ENCODE measurements around the gene LRRC7.
"Not testable (repeated sequence)": the region's sequence is repeated elsewhere in the genome, so short reads cannot be mapped to it uniquely, and the experiment has no call there.

Gene LRRC7

DNA sequence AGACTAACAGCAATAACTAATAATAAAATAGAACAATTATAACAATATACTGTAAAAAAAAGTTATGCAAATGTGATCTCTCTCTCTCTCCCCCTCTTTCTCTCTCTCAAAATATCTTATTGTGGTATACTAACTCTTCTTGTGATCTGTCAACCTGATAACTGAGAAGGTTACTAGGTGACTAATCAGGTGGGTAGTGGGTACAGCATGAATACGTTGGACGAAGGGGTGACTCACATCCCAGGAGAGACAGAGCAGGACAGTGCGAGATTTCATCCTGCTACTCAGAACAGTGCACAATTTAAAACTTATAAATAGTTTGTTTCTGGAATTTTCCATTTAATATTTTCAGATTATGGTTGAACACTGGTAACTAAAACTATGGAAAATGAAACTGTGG, 380.1 kb downstream of the LRRC7 start:
- DNase-seq, result no peak
- Mint-ChIP-seq H3K9me3 (peaks cover 8 to 10% of the 10 kb centered on the region in 2 donors), H3K36me3 (ENCODE audit: insufficient read depth) (no peaks in the 10 kb centered on the region), H3K4me1 (ENCODE audit: low read depth in 2 of 2) (no peaks in the 10 kb centered on the region), H3K4me3 (no peak overlapping the region), H3K27ac (no peak overlapping the region), H3K27me3 (no peaks in the 10 kb centered on the region)
- ATAC-seq (replicated peaks), result no peak

DNA sequence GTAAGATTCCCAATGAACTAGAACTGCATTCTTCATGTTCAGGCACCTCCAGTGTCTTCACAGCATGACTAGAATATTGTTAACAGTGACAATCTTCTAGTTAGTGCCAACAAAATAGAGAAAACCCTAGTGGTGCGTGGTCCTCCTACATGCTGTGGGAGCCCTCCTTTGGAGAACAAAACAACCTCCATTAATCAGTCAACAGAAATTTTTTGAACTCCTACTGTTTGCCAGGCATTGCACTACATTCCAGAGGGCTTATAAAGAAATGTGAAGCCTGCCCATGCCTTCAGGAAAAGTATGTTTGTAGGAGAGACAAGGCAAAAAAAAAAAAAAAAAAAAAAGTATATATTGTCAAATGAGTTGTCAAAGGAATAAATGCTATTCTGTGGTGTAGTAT, 385.0 kb downstream of the LRRC7 start:
- peaks cover 8 to 11% of the 10 kb centered on the region in 2 donors for H3K9me3 Mint-ChIP-seq

GRCh38 chr1:69962452-69962851, 394.7 kb downstream of the LRRC7 start:
- not testable (repeated sequence) for DNase-seq; H3K27ac Mint-ChIP-seq; H3K4me1 Mint-ChIP-seq (ENCODE audit: low read depth in 2 of 2); ATAC-seq (replicated peaks); H3K36me3 Mint-ChIP-seq (ENCODE audit: insufficient read depth); H3K27me3 Mint-ChIP-seq; H3K4me3 Mint-ChIP-seq
- peaks cover 5 to 24% of the 10 kb centered on the region in 2 donors for H3K9me3 Mint-ChIP-seq

More for the DNA sequence above, 385.0 kb downstream of the LRRC7 start:
- DNase-seq (no peak), ATAC-seq (replicated peaks) (no peak)
- no peaks in the 10 kb centered on the region for H3K27me3 Mint-ChIP-seq
- H3K4me1 Mint-ChIP-seq (ENCODE audit: low read depth in 2 of 2), result no peaks in the 10 kb centered on the region
- no peaks in the 10 kb centered on the region for H3K36me3 Mint-ChIP-seq (ENCODE audit: insufficient read depth)
- no peak overlapping the region for H3K27ac Mint-ChIP-seq
- H3K4me3 Mint-ChIP-seq, result no peak overlapping the region

DNA sequence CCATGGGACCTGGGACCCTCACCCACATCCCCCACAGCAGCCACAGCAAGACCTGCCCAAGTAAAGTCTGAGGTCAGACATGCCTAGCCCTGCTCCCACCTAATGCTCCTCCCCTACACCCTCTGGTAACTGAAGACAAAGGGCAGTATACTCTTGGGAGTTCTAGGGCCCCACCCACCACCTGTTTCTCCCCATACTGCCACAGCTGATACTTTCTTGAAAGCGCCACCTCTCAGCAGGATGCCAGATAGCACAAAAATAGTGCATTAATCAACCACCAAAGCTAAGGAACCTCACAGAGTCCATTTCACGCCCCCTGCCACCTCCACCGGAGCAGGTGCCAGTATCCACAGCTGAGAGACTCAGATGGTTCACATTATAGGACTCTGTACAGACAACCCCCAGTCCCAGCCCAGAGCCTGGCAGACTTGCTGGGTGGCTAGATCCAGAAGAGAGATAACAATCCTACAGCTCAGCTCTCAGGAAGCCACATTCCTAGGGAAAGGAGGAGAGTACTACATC, 399.6 kb downstream of the LRRC7 start:
- H3K27ac Mint-ChIP-seq, result no peak overlapping the region
- H3K27me3 Mint-ChIP-seq, result no peaks in the 10 kb centered on the region
- H3K4me3 Mint-ChIP-seq, result no peak overlapping the region
- peaks cover 2% of the 10 kb centered on the region for H3K36me3 Mint-ChIP-seq (ENCODE audit: insufficient read depth)
- peaks cover 12 to 32% of the 10 kb centered on the region in 2 donors for H3K9me3 Mint-ChIP-seq
- no peaks in the 10 kb centered on the region for H3K4me1 Mint-ChIP-seq (ENCODE audit: low read depth in 2 of 2)
- no peak for ATAC-seq (replicated peaks)
- DNase-seq, result no peak

- ATAC-seq (replicated peaks) (no peak), DNase-seq (no peak)
These were observed 409.2 kb downstream of the LRRC7 start for GRCh38 chr1:69976896-69977295.

GRCh38 chr1:69982992-69983391, 415.3 kb downstream of the LRRC7 start:
- H3K4me1 Mint-ChIP-seq (ENCODE audit: low read depth in 2 of 2), result no peaks in the 10 kb centered on the region
- H3K27me3 Mint-ChIP-seq, result no peaks in the 10 kb centered on the region
- peaks cover 0 to 8% of the 10 kb centered on the region in 2 donors for H3K9me3 Mint-ChIP-seq
- no peak for ATAC-seq (replicated peaks)
- no peak overlapping the region for H3K4me3 Mint-ChIP-seq
- DNase-seq, result no peak
- H3K36me3 Mint-ChIP-seq (ENCODE audit: insufficient read depth), result no peaks in the 10 kb centered on the region
- no peak overlapping the region for H3K27ac Mint-ChIP-seq

More at GRCh38 chr1:69976896-69977295, 409.2 kb downstream of the LRRC7 start:
- Mint-ChIP-seq H3K27ac (no peak overlapping the region), H3K4me1 (ENCODE audit: low read depth in 2 of 2) (no peaks in the 10 kb centered on the region), H3K36me3 (ENCODE audit: insufficient read depth) (no peaks in the 10 kb centered on the region), H3K4me3 (no peak overlapping the region), H3K9me3 (peaks cover 6 to 8% of the 10 kb centered on the region in 2 donors), H3K27me3 (no peaks in the 10 kb centered on the region)

DNA sequence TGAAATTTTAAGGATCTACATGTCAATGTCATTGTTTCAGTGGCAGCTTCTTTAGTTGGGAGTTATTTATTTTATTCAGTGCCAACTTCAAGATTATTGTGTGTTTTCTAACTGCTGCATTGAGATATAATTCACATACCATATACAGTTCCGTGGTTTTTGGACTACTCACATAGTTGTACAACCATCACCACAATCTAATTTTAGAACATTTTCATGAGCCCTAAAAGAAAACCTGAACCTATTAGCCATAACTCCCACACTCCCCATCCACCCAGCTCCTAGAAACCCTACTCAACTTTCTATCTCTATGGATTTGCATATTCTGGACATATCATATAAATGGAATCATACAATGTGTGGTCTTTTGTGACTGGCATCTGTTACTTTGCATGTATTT, 417.7 kb downstream of the LRRC7 start:
- Mint-ChIP-seq H3K4me3 (no peak overlapping the region), H3K27me3 (no peaks in the 10 kb centered on the region), H3K36me3 (ENCODE audit: insufficient read depth) (peaks cover 3% of the 10 kb centered on the region), H3K27ac (no peak overlapping the region), H3K9me3 (peaks cover 0 to 8% of the 10 kb centered on the region in 2 donors), H3K4me1 (ENCODE audit: low read depth in 2 of 2) (no peaks in the 10 kb centered on the region)
- no peak for ATAC-seq (replicated peaks)
- no peak for DNase-seq

DNA sequence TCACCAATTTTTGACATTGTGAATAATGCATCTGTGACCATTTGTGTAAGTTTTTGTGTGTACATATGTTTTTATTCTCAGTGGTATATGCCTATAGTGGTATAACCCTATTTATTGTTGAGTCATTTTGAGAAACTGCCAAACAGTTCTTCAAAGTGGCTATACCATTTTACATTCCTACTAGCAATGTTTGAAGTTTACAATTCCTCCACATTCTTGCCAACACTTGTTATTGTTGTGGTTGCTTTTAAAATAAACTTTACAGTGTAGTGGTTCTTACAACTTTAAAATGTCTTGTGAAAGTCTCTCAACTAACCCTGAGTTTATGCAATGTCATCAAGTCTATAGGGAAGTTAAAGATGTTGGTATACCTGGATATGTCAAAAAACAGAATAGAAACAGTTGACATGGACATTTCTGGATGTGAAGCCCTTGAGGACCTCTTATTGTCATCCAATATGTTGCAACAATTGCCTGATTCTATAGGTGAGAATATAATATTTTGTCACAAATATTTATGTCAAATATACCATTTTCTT, 418.2 kb downstream of the LRRC7 start:
- H3K9me3 Mint-ChIP-seq, result peaks cover 0 to 8% of the 10 kb centered on the region in 2 donors
- H3K4me3 Mint-ChIP-seq, result no peak overlapping the region
- H3K4me1 Mint-ChIP-seq (ENCODE audit: low read depth in 2 of 2), result no peaks in the 10 kb centered on the region
- ATAC-seq (replicated peaks) (no peak), DNase-seq (no peak)
- no peaks in the 10 kb centered on the region for H3K27me3 Mint-ChIP-seq
- H3K36me3 Mint-ChIP-seq (ENCODE audit: insufficient read depth), result peaks cover 3% of the 10 kb centered on the region
- no peak overlapping the region for H3K27ac Mint-ChIP-seq

- Mint-ChIP-seq H3K27ac (no peak overlapping the region), H3K27me3 (no peaks in the 10 kb centered on the region), H3K36me3 (ENCODE audit: insufficient read depth) (peaks cover 3% of the 10 kb centered on the region), H3K4me3 (no peak overlapping the region), H3K4me1 (ENCODE audit: low read depth in 2 of 2) (no peaks in the 10 kb centered on the region), H3K9me3 (peaks cover 0 to 8% of the 10 kb centered on the region in 2 donors)
- DNase-seq (no peak), ATAC-seq (replicated peaks) (no peak)
These were observed 420.2 kb downstream of the LRRC7 start for GRCh38 chr1:69987881-69988280.

DNA sequence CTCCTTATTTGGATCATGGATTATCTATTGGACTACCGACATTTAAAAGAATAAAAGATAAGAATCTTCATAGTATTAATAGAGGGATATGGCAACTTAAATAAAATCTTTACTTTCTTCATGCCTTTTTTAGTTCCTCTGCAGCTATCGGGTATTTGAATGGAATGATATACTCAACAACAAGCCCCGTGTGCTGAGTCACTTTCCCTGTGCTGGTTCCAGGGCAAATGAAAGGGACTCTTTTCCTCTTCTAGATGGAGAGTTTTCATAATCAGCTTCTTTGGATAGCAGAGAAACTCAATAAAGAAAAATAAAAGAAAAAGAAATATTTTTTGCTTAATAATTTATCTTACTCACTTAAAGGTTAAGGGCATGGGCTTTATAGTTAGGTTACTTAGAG, 423.9 kb downstream of the LRRC7 start:
- ATAC-seq (replicated peaks) (no peak), DNase-seq (no peak)
- no peaks in the 10 kb centered on the region for H3K27me3 Mint-ChIP-seq
- no peak overlapping the region for H3K27ac Mint-ChIP-seq
- H3K9me3 Mint-ChIP-seq, result no peaks in the 10 kb centered on the region
- H3K36me3 Mint-ChIP-seq (ENCODE audit: insufficient read depth), result peaks cover 3% of the 10 kb centered on the region
- no peak overlapping the region for H3K4me3 Mint-ChIP-seq
- no peaks in the 10 kb centered on the region for H3K4me1 Mint-ChIP-seq (ENCODE audit: low read depth in 2 of 2)

DNA sequence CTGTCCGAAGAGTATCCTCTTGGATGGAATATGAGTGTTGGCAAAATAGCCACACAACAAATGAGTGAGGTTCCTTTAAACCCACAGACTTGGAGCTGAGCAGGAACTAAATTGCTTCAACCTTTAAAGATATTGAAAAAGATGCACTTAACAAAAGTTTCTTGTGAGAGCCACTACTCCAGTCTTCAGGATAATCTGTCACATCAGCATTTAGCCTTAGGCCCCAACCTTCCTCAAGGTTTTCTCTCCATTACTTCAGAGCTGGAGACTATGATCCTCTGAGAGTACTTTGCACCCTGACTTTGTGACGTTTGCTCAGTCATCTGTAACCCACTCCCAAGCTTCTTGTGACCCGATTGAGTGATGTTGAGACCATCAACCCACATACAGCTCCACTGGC, 424.9 kb downstream of the LRRC7 start:
- Mint-ChIP-seq H3K4me3 (no peak overlapping the region), H3K9me3 (no peaks in the 10 kb centered on the region), H3K36me3 (ENCODE audit: insufficient read depth) (peaks cover 3% of the 10 kb centered on the region), H3K27me3 (no peaks in the 10 kb centered on the region), H3K27ac (no peak overlapping the region), H3K4me1 (ENCODE audit: low read depth in 2 of 2) (no peaks in the 10 kb centered on the region)
- DNase-seq, result no peak
- ATAC-seq (replicated peaks), result no peak

DNA sequence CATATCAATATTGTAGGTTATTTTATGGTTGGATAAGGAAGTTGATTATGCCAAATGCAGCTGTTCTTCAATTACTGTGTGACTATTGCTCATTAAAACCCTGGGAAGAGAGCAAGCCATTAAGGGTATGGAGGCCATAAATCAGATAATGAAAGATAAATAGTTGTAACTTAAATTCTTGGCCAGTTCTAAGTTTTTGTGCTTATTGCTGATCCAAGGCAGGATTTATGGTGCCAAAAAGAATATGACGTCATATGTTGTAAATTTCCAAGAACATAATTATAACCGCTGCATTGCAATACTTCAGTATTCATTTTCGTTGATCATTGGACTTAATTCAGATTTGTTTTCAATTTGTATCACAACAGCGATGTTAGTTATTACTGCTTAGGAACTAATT, 426.1 kb downstream of the LRRC7 start:
- peaks cover 2 to 7% of the 10 kb centered on the region in 2 donors for H3K9me3 Mint-ChIP-seq
- H3K27me3 Mint-ChIP-seq, result no peaks in the 10 kb centered on the region
- no peak overlapping the region for H3K27ac Mint-ChIP-seq
- H3K36me3 Mint-ChIP-seq (ENCODE audit: insufficient read depth), result no peaks in the 10 kb centered on the region
- no peak for ATAC-seq (replicated peaks)
- DNase-seq, result no peak
- no peaks in the 10 kb centered on the region for H3K4me1 Mint-ChIP-seq (ENCODE audit: low read depth in 2 of 2)
- no peak overlapping the region for H3K4me3 Mint-ChIP-seq

DNA sequence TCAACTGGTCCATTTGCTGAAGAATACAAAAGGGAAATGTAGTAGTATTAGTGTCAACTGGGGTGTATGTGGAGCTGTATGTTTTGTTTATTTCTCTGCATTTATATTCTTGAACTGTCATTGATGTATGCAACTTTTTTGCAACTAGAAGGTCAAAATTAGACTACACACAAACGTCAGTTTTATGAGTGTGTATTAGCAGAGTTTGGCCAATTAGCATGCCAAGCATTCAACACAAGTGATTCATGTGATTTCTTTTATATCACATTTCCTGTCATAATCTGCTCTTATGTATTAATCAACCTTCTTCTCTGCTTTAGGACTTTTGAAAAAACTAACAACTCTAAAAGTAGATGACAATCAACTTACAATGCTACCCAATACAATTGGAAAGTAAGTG, 426.5 kb downstream of the LRRC7 start:
- no peaks in the 10 kb centered on the region for H3K4me1 Mint-ChIP-seq (ENCODE audit: low read depth in 2 of 2)
- DNase-seq, result no peak
- H3K36me3 Mint-ChIP-seq (ENCODE audit: insufficient read depth), result no peaks in the 10 kb centered on the region
- H3K4me3 Mint-ChIP-seq, result no peak overlapping the region
- H3K9me3 Mint-ChIP-seq, result peaks cover 2 to 7% of the 10 kb centered on the region in 2 donors
- H3K27ac Mint-ChIP-seq, result no peak overlapping the region
- no peak for ATAC-seq (replicated peaks)
- no peaks in the 10 kb centered on the region for H3K27me3 Mint-ChIP-seq

- DNase-seq (no peak), ATAC-seq (replicated peaks) (no peak)
- Mint-ChIP-seq H3K27me3 (no peaks in the 10 kb centered on the region), H3K27ac (no peak overlapping the region), H3K36me3 (ENCODE audit: insufficient read depth) (no peaks in the 10 kb centered on the region), H3K4me1 (ENCODE audit: low read depth in 2 of 2) (no peaks in the 10 kb centered on the region), H3K9me3 (peaks cover 2 to 7% of the 10 kb centered on the region in 2 donors), H3K4me3 (no peak overlapping the region)
These were observed 431.1 kb downstream of the LRRC7 start for GRCh38 chr1:69998847-69999246.
